Measurements from ENCODE around the gene KCNJ11. TPM values are rescaled to one million over a fixed set of nuclear protein-coding genes. Genes with fewer than 3 reads are reported as not detected.

The KCNJ11 gene
- total and polyA plus RNA-seq, 2 of the 13 experiments (the other 11 are each of a cell fraction or from before 2014, with no cell fraction given) = 0.38 to 1.6 TPM

- TF ChIP-seq AKNA (CRISPR knock-in tag; IDR thresholded peaks at IDR 0.05; ENCODE audit: borderline replicate concordance) (no peak), GFI1 (CRISPR knock-in tag; IDR thresholded peaks at IDR 0.05; ENCODE audit: borderline replicate concordance) (peak; percentile 65), SRSF4 (IDR thresholded peaks at IDR 0.05; ENCODE audit: low read depth, low read length, poor library complexity, severe bottlenecking) (peak; percentile 69), SP140L (CRISPR knock-in tag; IDR thresholded peaks at IDR 0.05; ENCODE audit: borderline replicate concordance) (no peak), HOXD1 (CRISPR knock-in tag; IDR thresholded peaks at IDR 0.05) (no peak), HDAC2 (CRISPR knock-in tag; IDR thresholded peaks at IDR 0.05) (peak; percentile 78), ZNF232 (CRISPR knock-in tag; IDR thresholded peaks at IDR 0.05; ENCODE audit: borderline replicate concordance) (no peak), FOXA1 (IDR thresholded peaks at IDR 0.05) (no peak), FOXA1 (CRISPR knock-in tag; IDR thresholded peaks at IDR 0.05) (peak; percentile 61), RFX5 (IDR thresholded peaks at IDR 0.05; ENCODE audit: low read depth, low read length) (no peak), ERF (CRISPR knock-in tag; IDR thresholded peaks at IDR 0.05) (peak; percentile 63; the same call in 1 of the 2 replicates), ZBTB21 (CRISPR knock-in tag; IDR thresholded peaks at IDR 0.05) (peak; percentile 79), MLXIP (CRISPR knock-in tag; IDR thresholded peaks at IDR 0.05; ENCODE audit: borderline replicate concordance) (0 out of 2 replicates have a peak, but pooled peaks have one; percentile 34), SRSF9 (IDR thresholded peaks at IDR 0.05; ENCODE audit: borderline replicate concordance, insufficient read depth, low read depth, low read length, poor library complexity, severe bottlenecking) (no peak), ZNF354B (CRISPR knock-in tag; IDR thresholded peaks at IDR 0.05) (no peak), TRIM22 (IDR thresholded peaks at IDR 0.05) (no peak), FOXO1 (CRISPR knock-in tag; IDR thresholded peaks at IDR 0.05) (0 out of 2 replicates have a peak, but pooled peaks have one; percentile 12)
Observed at GRCh38 chr11:17352950-17353820, 35.3 kb downstream of the KCNJ11 start (continued).
